SK-N-MC (cell line): ENCODE measurements around the gene HAGHL.

Experiments
- EZH2 ChIP-seq: fragments of 200-600 bp; sonication (generic); IDR thresholded peaks from one replicate; pipeline ENCODE4 v1.6.1; 2017; ENCODE audit warnings: antibody characterized with exemption
- FOXP2 ChIP-seq: optimal IDR thresholded peaks from 2 replicates; pipeline ENCODE3; 2011; ENCODE audit warnings: mild to moderate bottlenecking, moderate library complexity; ENCODE audit not compliant: insufficient read depth; ENCODE audit errors: extremely low read length, control extremely low read depth
- POLR2AphosphoS5 ChIP-seq: IDR thresholded peaks from 2 replicates; pipeline ENCODE4 v1.6.1; 2012; ENCODE audit warnings: mild to moderate bottlenecking, low read depth, low read length, borderline replicate concordance

DNA sequence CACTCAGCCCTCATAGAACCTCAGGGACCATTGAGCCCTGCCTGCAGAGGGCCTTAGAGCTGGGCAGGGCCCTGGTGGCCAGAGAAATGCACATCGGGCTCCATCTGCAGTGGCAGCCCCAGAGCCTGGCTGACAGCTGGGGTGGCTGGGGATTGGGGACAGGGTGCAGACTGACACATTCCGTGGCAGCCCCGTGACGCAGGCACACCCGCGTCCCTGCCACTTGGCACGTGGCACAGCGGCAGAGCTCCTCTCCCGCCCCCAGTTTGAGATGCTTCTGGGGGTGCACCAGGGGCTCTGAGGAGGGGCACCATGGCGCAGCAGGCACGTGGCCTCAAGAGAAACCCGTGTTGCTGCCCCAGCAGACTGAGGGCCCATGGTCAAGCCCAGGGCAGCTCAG is 23.5 kb upstream of the HAGHL start:
- TF ChIP-seq POLR2AphosphoS5 (no peak), EZH2 (no peak), FOXP2 (no peak)
